Adrenal gland (tissue), 12 donors: Measurements from ENCODE around the gene KMT2D. TPM values are rescaled to one million over a fixed set of nuclear protein-coding genes. Genes with fewer than 3 reads are reported as not detected.

Experiments
- DNase-seq, 7 donors: peaks; one replicate each; pipeline ENCODE4 v3.0.0-alpha.2; 2019 to 2020
- H3K27ac ChIP-seq, 5 donors: fragments of 200-600 bp; sonication (generic) in 4 of 5; 1 replicate in 3 of 5; 2 replicates in 2 of 5; pipeline versions ENCODE4 v1.5.1 to v1.8.0; 2016 to 2020; ENCODE audit warnings: mild to moderate bottlenecking in 1 of 5
- H3K27me3 ChIP-seq: fragments of 200-600 bp; 2 replicates; pipeline ENCODE4 v1.8.0; 2021
- H3K36me3 ChIP-seq, 2 donors: fragments of 200-600 bp; replicated peaks in 1 of 2; 1 replicate in 1 of 2; 2 replicates in 1 of 2; pipeline versions ENCODE4 v1.5.1 to v1.8.0; 2018 to 2022
- H3K4me1 ChIP-seq, 2 donors: fragments of 200-600 bp; replicated peaks in 1 of 2; 1 replicate in 1 of 2; 2 replicates in 1 of 2; pipeline versions ENCODE4 v1.5.1 to v1.8.0; 2018 to 2021
- H3K4me3 ChIP-seq, 4 donors: fragments of 200-600 bp; sonication (generic) in 3 of 4; one replicate each; pipeline ENCODE4 v1.5.1; 2016 to 2018
- H3K9me3 ChIP-seq, 3 donors: fragments of 200-600 bp; sonication (generic) in 1 of 3; replicated peaks in 1 of 3; 1 replicate in 2 of 3; 2 replicates in 1 of 3; pipeline versions ENCODE4 v1.5.1 to v1.8.0; 2016 to 2021
- CTCF ChIP-seq, 6 experiments: fragments of 450-650 bp in 4 of 6; fragments of 200-600 bp in 2 of 6; sonication (generic) in 1 of 6; IDR thresholded peaks; 1 replicate in 5 of 6; 2 replicates in 1 of 6; pipeline versions ENCODE4 v1.5.1 to v1.8.0; 2016 to 2021; ENCODE audit warnings: antibody characterized with exemption in 6 of 6, mild to moderate bottlenecking in 2 of 6, moderate library complexity in 1 of 6
- POLR2A ChIP-seq, 2 donors: fragments of 450-650 bp; IDR thresholded peaks; one replicate each; pipeline ENCODE4 v1.6.1; 2017; ENCODE audit warnings: antibody characterized with exemption in 2 of 2, mild to moderate bottlenecking in 2 of 2, moderate library complexity in 1 of 2
- WGBS, 4 donors: extraction: QIAGEN DNeasy Blood & Tissue Kit in 2 of 4; methylation state at CpG; one replicate each; pipeline versions ENCODE4 v1.1.5 to v1.1.7; 2013 to 2017; 5-methylcytosine and 5-hydroxymethylcytosine counted together
- intact Hi-C, 2 donors: fragments of 100-400 bp; cut with DNase I; formaldehyde crosslinking; loops; one replicate each; pipeline versions ENCODE4 v1.14.1 to v1.15.0; 2022 to 2023
- polyA plus RNA-seq, 3 donors: library from polyadenylated mRNA; stranded (reverse); fragments of 200-250 nt in 2 of 3; fragments of 350-450 nt in 1 of 3; fragmentation: Illumina TruSeq in 1 of 3; extraction: RNeasy Lipid Tissue Mini Kit (QIAGEN cat#74804) in 1 of 3; gene quantifications; one replicate each; pipeline ENCODE4 v1.2.3, GENCODE V29; 2013 to 2014
- total RNA-seq, 9 donors: library from RNA; depleted of rRNA in 4 of 9; stranded (reverse); fragments of >200 nt in 4 of 9; fragments of 120-200 nt in 1 of 9; fragmentation: NEBNext Ultra II Directional in 1 of 9; extraction: Animal tissue kit (Norgen Biotek cat#: 25700) in 1 of 9; gene quantifications; one replicate each; pipeline versions ENCODE4 v1.1.0 to v1.2.4, GENCODE V29; 2013 to 2023
- donor health status: healthy with polysubstance abuse.
- donor health status: Bipolar disorder and iron deficiency.
- donor health status: DM: yes; HTN: yes; CAD: no.
- donor health status: DM: no; HTN: no; CAD: no.
- donor health status: DM: no; HTN: no; CAD: no.
- donor health status: DM: yes; HTN: yes; CAD: no.

The KMT2D gene
- total and polyA plus RNA-seq, 12 donors, result 21.2 to 140 (median 56.0) TPM

- H3K4me3 ChIP-seq, result no peak overlapping the region
- DNase-seq, result no peak
- H3K4me1 ChIP-seq, result no peaks in the 10 kb centered on the region
- no peaks in the 10 kb centered on the region for H3K9me3 ChIP-seq
- intact Hi-C loops, result no loop called here
- WGBS, 4 donors, result 90 to 95% (median 93%) methylated on average over 21 to 30 of the region's 30 CpGs
- no peaks in the 10 kb centered on the region for H3K27me3 ChIP-seq
- H3K36me3 ChIP-seq, result peaks cover 0 to 96% of the 10 kb centered on the region in 2 donors
- no peak for TF ChIP-seq CTCF (IDR thresholded peaks at IDR 0.05)
- TF ChIP-seq POLR2A (IDR thresholded peaks at IDR 0.05), result no peak
- H3K27ac ChIP-seq, result no peak overlapping the region
These were observed 20.9 kb downstream of the KMT2D start for GRCh38 chr12:49039421-49040363.

GRCh38 chr12:49038291-49038955, 22.2 kb downstream of the KMT2D start:
- no peaks in the 10 kb centered on the region for H3K9me3 ChIP-seq
- DNase-seq, result no peak
- intact Hi-C loops, result no loop called here
- H3K27me3 ChIP-seq, result no peaks in the 10 kb centered on the region
- no peak overlapping the region for H3K27ac ChIP-seq
- TF ChIP-seq CTCF (IDR thresholded peaks at IDR 0.05) (no peak), POLR2A (IDR thresholded peaks at IDR 0.05) (no peak)
- no peak overlapping the region for H3K4me3 ChIP-seq
- H3K36me3 ChIP-seq, result peaks cover 0 to 96% of the 10 kb centered on the region in 2 donors
- H3K4me1 ChIP-seq, result no peaks in the 10 kb centered on the region
- 90 to 93% (median 92%) methylated on average over 13 to 20 of the region's 20 CpGs for WGBS, 4 donors

- Histone ChIP-seq H3K9me3 (no peaks in the 10 kb centered on the region), H3K4me3 (no peak overlapping the region), H3K27me3 (no peaks in the 10 kb centered on the region), H3K36me3 (peaks cover 0 to 96% of the 10 kb centered on the region in 2 donors), H3K4me1 (no peaks in the 10 kb centered on the region), H3K27ac (no peak overlapping the region)
- no peak for TF ChIP-seq POLR2A (IDR thresholded peaks at IDR 0.05)
- TF ChIP-seq CTCF (IDR thresholded peaks at IDR 0.05), result no peak
- DNase-seq, result no peak
- intact Hi-C loops, result no loop called here
- WGBS, 4 donors, result 82 to 92% (median 91%) methylated on average over 4 to 7 of the region's 7 CpGs
These were observed 22.7 kb downstream of the KMT2D start for GRCh38 chr12:49037947-49038237.

GRCh38 chr12:49037111-49037946, 23.3 kb downstream of the KMT2D start:
- Histone ChIP-seq H3K27me3 (no peaks in the 10 kb centered on the region), H3K27ac (no peak overlapping the region), H3K9me3 (no peaks in the 10 kb centered on the region), H3K4me3 (no peak overlapping the region), H3K4me1 (no peaks in the 10 kb centered on the region), H3K36me3 (peaks cover 0 to 96% of the 10 kb centered on the region in 2 donors)
- no peak for DNase-seq
- intact Hi-C loops, result no loop called here
- 90 to 94% (median 93%) methylated on average over 3 to 9 of the region's 9 CpGs for WGBS, 4 donors
- TF ChIP-seq POLR2A (IDR thresholded peaks at IDR 0.05) (no peak), CTCF (IDR thresholded peaks at IDR 0.05) (no peak)
